HG03571 (cell line): ENCODE data around the gene SLC27A4.

Experiments used
- ATAC-seq: cut with Tn5 transposase; IDR thresholded peaks from one replicate; pipeline ENCODE4 v1.9.1; 2021; ENCODE audit not compliant: unreplicated experiment

The SLC27A4 gene

GRCh38 chr9:128339761-128340690, at the start of gene SLC27A4:
Gene SLC27A4, plus strand, starts transcription at chr9:128340527. Its CDS starts 2,606 bp downstream, at chr9:128343133.
- ATAC-seq, result peak; percentile 59

DNA sequence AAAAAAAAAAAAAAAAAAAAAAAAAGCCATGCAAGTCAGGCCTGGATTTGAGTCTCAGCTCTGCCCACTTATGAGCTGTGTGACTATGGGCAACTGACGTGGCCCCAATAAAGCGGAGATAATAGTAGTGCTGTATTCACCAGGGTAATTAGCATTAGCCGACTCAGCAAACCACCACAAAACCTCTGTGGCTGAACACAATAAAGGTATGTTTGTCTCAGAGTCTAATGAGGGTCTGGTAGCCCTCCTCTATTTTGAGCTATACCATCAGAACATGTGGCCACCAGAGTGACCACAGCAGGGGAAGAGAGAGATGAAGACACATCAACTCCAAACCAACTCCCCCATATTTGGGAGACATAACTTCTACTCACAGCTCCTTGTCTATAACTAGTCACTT, 48.3 kb upstream of the SLC27A4 start:
- ATAC-seq, result no peak

- no peak for ATAC-seq
These were observed 47.2 kb upstream of the SLC27A4 start for GRCh38 chr9:128293091-128293490.

- no peak for ATAC-seq
These were observed 46.2 kb upstream of the SLC27A4 start for GRCh38 chr9:128294142-128294541.

- ATAC-seq, result no peak
These were observed 43.7 kb upstream of the SLC27A4 start for GRCh38 chr9:128296340-128297220.

DNA sequence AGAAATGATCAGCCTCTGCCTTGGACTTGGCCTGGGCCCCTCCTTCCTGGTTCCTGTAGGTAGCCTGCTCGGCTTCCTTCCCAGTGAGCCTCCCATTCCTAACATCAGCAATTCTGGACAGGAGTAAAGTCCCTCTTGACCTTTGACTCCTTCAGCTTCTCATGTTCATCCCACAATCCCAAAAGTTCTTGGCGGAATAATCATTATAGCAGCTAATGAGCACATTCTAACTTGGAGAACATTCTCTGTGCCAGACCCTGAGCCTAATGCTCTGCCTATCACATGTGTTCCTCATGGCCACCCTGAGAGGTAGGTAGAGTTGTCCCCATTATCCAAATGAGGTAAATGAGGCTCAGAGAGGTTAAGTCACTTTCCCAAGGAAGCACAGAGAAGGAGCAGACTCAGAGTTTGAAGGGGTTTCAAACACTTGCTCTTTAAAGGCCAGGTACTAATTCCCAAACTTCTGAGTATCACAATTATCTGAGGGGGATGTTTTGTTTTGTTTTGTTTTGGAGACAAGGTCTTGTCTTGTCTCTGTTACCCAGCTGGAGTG, 43.0 kb upstream of the SLC27A4 start:
- ATAC-seq, result no peak

- ATAC-seq, result no peak
These were observed 41.5 kb upstream of the SLC27A4 start for GRCh38 chr9:128298535-128299482.

DNA sequence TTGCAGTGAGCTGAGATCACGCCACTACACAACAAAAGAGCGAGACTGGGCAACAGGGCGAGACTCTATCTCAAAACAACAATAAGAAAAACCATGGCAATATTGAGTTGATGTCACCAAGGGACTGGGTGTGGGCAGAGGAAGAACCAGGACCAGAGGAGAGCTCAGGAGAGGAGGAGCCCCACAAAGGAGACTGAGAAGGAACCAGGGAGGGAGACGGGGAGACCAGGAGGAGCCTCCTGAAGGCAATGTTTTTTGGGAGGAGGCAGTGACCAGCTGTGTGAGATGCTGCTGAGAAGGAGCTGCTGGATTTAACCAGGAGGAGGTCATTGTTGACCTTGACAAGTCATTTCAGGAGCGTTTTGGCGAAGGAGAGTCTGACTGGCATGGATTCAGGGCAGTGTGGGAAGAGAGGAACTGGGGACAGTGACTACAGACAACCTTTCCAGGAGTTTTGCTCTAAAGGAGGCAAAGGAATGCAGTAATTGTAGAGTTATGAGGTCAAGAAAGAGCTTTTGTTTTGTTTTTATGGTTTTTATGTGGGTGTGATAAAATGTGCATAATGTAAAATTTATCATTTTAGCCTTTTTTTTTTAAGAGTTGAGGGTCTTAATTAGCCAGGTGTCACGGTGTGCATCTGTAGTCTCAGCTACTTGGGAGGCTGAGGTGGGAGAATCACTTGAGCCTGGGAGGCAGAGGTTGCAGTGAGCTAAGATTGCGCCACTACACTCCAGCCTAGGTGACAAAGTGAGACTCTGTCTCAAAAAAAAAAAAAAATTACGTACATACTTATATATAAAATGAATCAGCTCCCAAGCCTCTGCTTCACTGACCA, 36.0 kb upstream of the SLC27A4 start:
- ATAC-seq, result no peak

DNA sequence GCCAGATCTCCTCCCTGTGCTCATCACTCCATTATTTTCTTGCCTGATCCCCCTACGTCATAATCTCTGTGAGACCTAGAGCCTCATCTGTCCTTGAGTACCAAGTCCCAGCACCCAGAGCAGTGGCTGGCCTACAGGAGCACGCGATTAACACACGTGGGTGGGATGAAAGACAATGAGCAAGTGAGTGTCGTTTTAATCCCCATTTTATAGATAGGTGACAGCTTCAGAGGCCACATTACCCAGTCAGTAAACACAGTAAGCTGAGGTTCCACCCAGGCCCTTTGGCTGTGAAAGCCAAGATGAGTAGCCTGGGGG, 35.4 kb upstream of the SLC27A4 start:
- no peak for ATAC-seq

- ATAC-seq, result no peak
These were observed 30.8 kb upstream of the SLC27A4 start for GRCh38 chr9:128309551-128309950.

- no peak for ATAC-seq
These were observed 29.9 kb upstream of the SLC27A4 start for GRCh38 chr9:128310461-128310860.

- no peak for ATAC-seq
These were observed 25.6 kb upstream of the SLC27A4 start for GRCh38 chr9:128314697-128315096.

DNA sequence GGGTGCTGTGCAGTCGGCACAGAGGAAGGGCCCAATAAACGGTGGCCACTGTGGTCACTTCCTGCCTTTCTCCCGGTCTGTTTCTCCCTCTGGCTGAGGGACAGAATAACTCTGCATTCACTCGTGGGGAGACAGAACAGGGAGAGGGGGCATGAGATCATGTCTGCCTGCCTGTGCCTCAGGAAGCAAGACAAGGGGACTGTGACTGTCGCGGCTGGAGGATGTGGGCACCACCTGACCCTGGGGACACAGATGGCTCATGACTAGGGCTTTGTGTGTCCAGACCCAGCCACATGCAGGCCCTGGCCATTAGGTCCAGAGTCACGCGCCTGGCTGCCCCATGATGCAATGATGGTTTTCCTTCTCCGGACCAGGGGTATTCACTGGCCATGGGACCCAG, 23.9 kb upstream of the SLC27A4 start:
- ATAC-seq, result no peak

GRCh38 chr9:128317629-128318028, 22.7 kb upstream of the SLC27A4 start:
- ATAC-seq, result no peak

GRCh38 chr9:128321343-128321742, 19.0 kb upstream of the SLC27A4 start:
- no peak for ATAC-seq

- ATAC-seq, result peak; percentile 8
These were observed 18.4 kb upstream of the SLC27A4 start for GRCh38 chr9:128321879-128322403.

DNA sequence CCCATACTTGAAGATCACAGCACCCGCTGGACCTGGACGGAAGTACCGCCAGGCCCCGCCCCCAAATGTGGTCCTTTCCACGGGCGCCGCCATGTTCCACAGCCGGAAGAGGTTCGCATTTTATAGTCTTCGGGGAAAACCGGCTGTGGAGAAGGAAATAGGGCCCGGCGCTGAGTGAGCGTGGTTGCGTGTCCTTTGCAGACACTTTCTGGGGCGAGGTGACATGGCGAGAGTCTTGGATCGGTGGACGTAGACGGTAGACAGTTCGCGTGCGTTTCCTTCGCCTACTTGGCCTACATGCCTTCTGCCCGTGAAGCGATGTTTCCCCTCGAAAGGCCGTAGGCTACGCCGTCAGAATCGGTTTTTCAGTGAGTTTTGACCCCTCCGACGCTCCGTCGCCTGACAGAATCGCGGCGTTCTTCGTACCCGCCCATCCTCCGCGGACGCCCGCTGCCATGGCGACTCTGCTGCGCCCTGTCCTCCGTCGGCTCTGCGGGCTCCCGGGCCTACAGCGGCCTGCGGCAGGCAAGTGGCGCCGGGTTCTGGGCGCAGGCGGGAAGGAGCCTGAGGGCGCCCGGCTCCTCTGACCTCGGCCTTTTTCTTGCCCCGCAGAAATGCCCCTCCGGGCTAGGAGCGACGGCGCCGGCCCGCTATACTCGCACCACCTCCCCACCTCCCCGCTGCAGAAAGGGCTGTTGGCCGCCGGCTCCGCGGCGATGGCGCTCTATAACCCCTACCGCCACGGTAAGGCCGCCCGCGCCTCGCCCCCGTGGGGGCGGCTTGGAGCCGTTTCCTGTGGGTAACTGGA, 17.7 kb upstream of the SLC27A4 start, which contains the start of the genes COQ4 and TRUB2:
TSS of gene COQ4 (plus strand) at position 436 of the 808 bp plus-strand sequence. CDS start at position 456, 20 bp downstream.
TSS of gene TRUB2 (minus strand) at position 44 of the 808 bp plus-strand sequence. CDS start at position 5, 39 bp downstream.
- ATAC-seq, result peak; percentile 77

- no peak for ATAC-seq
These were observed 17.1 kb upstream of the SLC27A4 start for GRCh38 chr9:128323212-128323730.
